PFSK-1 (cell line): ENCODE results near the gene MAPK13.
A peak's percentile ranks its signal among the peaks of the same experiment; 100 is the strongest.

Source experiments
- FOXP2 ChIP-seq: optimal IDR thresholded peaks from 2 replicates; pipeline ENCODE3; 2011; ENCODE audit warnings: borderline replicate concordance, control low read depth, inconsistent platforms; ENCODE audit not compliant: insufficient read depth; ENCODE audit errors: extremely low read length, extremely low read depth
- POLR2AphosphoS5 ChIP-seq: IDR thresholded peaks from 2 replicates; pipeline ENCODE4 v1.6.1; 2012; ENCODE audit warnings: low read depth, mild to moderate bottlenecking, control low read depth, low read length, moderate library complexity
- REST ChIP-seq, 2 experiments: IDR thresholded peaks; 2 replicates each; pipeline versions ENCODE4 v1.6.1 to v1.8.0; 2011 to 2012; ENCODE audit warnings: low read depth in 2 of 2, low read length in 2 of 2, control low read depth in 1 of 2, inconsistent platforms in 1 of 2, mild to moderate bottlenecking in 1 of 2, moderate library complexity in 1 of 2; ENCODE audit not compliant: insufficient read depth in 1 of 2
- SIN3A ChIP-seq: IDR thresholded peaks from 2 replicates; pipeline ENCODE4 v1.6.1; 2012; ENCODE audit warnings: mild to moderate bottlenecking, low read length, moderate library complexity, borderline replicate concordance; ENCODE audit not compliant: insufficient read depth
- TAF1 ChIP-seq: IDR thresholded peaks from 2 replicates; pipeline ENCODE4 v1.6.1; 2012; ENCODE audit warnings: low read length, control low read depth, borderline replicate concordance; ENCODE audit not compliant: insufficient read depth

MAPK13 gene

DNA sequence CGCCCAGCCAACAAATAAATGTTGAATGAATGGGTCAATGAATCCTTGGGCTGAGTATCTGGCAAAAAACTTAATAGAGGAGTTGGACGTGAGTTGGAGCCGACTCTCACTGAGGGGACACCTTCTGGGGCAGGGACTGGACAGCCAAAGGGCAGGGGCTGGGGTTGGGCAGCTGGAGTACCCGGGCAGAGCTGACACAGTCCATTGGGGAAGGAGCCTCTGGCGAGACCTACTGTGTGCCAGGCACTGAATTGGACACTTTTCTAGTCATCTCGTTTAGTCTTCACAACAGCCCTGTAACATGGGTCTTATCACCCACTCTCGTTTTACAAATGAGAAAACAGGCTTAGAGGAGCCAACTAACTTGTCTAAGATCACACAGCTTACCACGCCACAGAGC, 4.7 kb upstream of the MAPK13 start:
- TF ChIP-seq REST (IDR thresholded peaks at IDR 0.05; ENCODE audit: insufficient read depth in 1 of 2, low read depth in 2 of 2, low read length in 2 of 2) = no peak
- TF ChIP-seq POLR2AphosphoS5 = no peak
- no peak for TF ChIP-seq FOXP2
- no peak for TF ChIP-seq SIN3A
- TF ChIP-seq TAF1 = no peak

- TF ChIP-seq SIN3A (no peak), FOXP2 (no peak), TAF1 (no peak), REST (IDR thresholded peaks at IDR 0.05; ENCODE audit: insufficient read depth in 1 of 2, low read depth in 2 of 2, low read length in 2 of 2) (no peak), POLR2AphosphoS5 (no peak)
Observed at GRCh38 chr6:36126121-36126520, 4.2 kb upstream of the MAPK13 start.

DNA sequence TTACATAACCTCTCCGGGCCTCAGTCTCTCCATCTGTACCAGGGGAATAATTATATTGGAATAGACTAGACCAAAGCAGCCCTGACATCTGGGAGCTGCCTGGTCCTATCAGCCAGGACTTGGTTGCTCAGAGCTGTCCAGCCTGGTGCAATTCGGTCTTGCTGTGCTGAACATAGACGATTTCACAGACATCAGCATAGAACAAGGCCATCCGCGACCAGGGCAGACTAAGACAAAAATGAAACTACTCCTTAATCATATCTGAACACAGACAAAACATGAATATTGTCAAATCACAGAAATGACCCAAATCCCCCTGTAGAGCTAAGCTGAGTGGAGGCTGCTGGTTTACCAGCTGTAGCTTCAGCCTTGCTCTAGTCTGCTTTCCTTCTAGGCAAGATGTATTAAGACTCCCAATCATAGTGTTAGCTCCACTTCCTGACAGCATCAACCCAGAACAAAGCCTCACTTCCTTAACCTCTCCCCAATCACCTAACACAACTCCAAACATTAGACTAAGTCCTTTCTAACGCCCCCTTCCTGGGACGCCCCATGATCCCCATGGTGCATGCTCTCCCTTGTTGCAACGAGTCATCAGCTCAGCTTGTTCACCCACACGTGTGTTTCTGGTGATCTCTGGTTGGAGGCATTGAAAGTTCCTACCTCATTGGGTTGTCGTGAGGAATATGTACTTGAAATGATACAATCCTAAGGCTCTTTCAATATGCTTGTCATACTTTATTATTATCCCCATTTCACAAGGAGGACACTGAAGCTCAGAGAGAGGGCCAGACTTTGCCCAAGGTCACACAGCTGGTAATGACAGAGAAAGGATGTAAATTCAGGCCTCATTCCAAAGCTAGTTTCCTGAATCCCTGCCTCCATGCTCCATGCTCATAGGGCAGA, 3.5 kb upstream of the MAPK13 start:
- TF ChIP-seq SIN3A (no peak), FOXP2 (no peak), TAF1 (no peak), REST (IDR thresholded peaks at IDR 0.05; ENCODE audit: insufficient read depth in 1 of 2, low read depth in 2 of 2, low read length in 2 of 2) (no peak), POLR2AphosphoS5 (no peak)

- TF ChIP-seq REST (IDR thresholded peaks at IDR 0.05; ENCODE audit: insufficient read depth in 1 of 2, low read depth in 2 of 2, low read length in 2 of 2) (no peak), POLR2AphosphoS5 (no peak), SIN3A (no peak), FOXP2 (peak; percentile 67), TAF1 (0 out of 2 replicates have a peak, but pooled peaks have one; percentile 25)
Observed at GRCh38 chr6:36127462-36128016, 2.8 kb upstream of the MAPK13 start.
